IMR-90 (cell line): Measurements from ENCODE around the gene THRA.

Experiments
- CTCF ChIP-seq: conservative IDR thresholded peaks from 2 replicates; pipeline ENCODE4 v1.5.1; 2012; ENCODE audit warnings: mild to moderate bottlenecking, low read depth, low read length, improper control_type of control experiment
- POLR2A ChIP-seq: IDR thresholded peaks from 2 replicates; pipeline ENCODE4 v1.6.1; 2012; ENCODE audit warnings: mild to moderate bottlenecking, low read depth, low read length
- USF2 ChIP-seq: fragments of 150-350 bp; IDR thresholded peaks from 2 replicates; pipeline ENCODE4 v1.6.1; 2017; ENCODE audit warnings: mild to moderate bottlenecking, antibody characterized with exemption, low read length, low read depth

- TF ChIP-seq POLR2A (no peak), CTCF (no peak), USF2 (no peak)
Measured at GRCh38 chr17:40025559-40025958, 37.2 kb upstream of the THRA start.
